ENCODE data around the gene PP2D1.

DNA sequence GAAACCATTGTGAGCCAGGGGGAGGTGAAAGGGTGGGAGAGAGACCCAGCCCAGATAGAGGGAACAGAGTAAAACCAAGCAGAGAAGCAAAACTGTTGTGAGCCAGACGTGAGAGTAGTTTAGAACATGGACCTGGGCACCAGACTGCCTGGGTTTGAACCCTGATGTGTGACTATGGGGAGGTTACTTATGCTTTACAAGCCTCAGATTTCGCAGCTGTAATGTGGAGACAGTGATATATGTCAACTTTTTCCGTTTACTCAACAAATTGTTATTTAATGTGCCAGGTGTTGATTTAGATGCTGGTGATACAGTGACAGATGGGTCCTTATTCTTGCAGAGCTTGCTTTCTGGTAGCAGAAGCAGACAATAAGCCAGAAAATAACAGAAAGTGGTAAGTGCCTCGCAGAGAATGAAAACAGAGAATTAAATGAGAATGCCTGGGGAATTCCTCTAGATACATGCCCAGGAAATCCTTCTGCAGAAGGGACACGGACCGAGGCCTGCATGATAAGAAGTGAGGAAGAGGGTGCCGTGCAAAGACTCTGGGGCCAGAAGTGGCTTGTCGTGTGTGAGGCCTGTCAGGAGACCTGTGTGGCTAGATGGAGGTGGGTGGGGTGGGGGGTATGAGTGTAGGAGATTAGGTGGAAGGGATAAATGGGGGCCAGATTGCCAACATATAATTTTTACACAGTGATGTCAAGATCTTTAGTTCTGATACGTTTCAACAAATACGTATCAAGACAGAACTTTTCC, 43.1 kb upstream of the PP2D1 start:
- TF ChIP-seq TCF7L2 (IDR thresholded peaks at IDR 0.05; ENCODE audit: low read depth, low read length) (no peak), CTCF (IDR thresholded peaks at IDR 0.05) (no peak)
